GM18868 (cell line): ENCODE results near the gene HIP1R.

Experiments used
- ATAC-seq: cut with Tn5 transposase; IDR thresholded peaks from one replicate; pipeline ENCODE4 v1.9.1; 2021; ENCODE audit warnings: mild to moderate bottlenecking, moderate library complexity; ENCODE audit not compliant: unreplicated experiment

The HIP1R gene

DNA sequence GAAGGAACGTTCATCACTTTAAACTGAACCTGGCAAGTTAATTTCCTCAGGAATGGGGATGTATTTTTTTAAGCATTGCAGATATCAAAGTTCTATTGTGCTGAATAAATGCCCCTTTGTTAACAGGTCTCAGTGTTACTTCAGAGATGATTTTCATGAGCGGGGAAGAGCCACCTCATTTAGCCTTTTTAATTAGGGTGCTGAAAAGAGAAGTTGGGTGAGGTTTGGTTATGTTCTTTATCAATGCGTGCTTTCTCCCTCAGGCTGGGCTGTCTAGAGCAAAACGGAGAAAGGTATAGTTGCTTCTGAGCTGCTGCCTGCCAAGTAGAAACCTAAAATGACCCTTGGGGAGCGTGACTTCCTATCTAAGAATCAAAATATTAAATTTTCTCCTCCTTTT, 8.0 kb upstream of the HIP1R start:
- no peak for ATAC-seq

DNA sequence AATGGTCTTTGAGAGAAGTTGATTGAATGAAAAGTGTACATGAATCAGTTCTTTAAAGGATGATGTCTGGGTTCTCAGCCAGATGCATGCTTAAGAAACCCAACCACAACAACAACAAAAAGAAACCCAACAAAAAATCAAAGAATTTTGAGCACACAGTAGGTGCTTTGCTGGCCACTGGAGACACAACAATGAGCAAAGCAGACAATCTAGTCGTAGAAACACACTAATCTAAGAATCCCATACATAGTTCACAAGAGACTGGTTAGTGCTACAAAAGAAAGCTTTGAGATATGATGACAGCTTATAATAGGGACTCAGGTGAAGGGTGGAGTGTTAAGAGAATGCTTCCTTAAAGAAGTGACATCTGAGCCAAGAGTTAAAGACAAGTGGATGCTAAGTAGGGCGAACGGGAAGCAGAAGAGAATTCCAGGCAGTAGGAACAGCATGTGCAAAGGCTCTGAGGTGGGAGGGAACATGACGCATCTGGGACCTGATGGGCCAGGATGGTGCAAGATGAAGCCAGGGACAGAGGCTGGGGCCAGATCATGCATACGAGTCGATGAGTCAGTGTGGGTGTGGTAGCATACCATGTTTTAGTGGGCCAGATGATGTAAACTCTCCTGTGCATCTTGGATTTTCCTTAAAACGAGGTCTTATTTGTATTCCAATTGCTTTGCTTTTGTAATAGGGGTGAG, 4.6 kb upstream of the HIP1R start:
- ATAC-seq: no peak

DNA sequence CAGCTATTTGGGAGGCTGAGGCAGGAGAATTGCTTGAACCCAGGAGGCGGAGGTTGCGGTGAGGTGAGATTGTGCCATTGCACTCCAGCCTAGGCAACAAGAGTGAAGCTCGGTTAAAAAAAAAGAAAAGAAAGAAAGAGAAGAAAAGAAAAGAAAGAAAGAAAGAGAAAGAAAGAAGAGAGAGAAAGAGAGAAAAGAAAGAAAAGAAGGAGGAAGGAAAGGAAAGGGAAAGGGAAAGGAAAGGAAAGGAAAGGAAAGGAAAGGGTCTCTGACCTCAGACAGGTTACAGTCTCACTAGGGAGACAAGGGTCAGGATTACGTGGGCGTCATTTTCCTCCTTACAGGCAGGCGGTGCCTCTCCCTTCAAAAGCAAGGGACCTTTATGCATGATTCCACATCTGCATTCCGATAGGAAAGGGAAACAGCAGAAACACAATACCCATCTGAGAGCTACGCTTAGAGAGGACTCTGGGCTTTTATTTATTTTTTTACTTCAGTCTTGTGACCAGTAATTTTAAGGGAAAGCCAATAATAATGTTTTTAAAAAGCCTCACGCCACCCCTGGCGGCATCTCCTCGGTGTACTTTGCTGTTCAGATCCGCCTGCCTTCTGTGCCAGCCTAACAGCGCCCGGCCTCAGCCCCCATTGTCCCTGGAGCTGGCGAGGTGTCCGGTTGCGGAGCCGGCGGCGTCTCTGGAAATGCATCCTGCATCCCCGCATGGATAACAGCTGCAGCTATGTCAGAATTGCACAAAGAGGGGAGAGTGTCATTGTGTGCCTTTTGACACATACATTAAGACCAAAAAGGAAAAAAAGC, 945 bp upstream of the HIP1R start:
- ATAC-seq: no peak

DNA sequence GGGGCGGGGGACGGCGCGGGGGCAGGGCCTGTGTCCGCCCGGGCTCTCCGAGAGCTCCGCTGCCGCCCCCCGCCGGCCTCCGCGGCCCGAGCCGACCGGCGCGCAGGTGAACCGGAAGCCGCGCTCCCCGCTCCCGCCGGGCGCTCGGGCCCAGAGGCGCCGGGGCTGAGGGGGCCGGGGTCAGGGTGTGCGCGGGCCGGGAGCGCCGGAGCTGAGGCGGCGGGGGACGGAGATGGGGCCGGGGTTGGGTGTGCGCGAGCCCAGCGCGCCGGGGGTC, 431 bp downstream of the HIP1R start:
- no peak for ATAC-seq

DNA sequence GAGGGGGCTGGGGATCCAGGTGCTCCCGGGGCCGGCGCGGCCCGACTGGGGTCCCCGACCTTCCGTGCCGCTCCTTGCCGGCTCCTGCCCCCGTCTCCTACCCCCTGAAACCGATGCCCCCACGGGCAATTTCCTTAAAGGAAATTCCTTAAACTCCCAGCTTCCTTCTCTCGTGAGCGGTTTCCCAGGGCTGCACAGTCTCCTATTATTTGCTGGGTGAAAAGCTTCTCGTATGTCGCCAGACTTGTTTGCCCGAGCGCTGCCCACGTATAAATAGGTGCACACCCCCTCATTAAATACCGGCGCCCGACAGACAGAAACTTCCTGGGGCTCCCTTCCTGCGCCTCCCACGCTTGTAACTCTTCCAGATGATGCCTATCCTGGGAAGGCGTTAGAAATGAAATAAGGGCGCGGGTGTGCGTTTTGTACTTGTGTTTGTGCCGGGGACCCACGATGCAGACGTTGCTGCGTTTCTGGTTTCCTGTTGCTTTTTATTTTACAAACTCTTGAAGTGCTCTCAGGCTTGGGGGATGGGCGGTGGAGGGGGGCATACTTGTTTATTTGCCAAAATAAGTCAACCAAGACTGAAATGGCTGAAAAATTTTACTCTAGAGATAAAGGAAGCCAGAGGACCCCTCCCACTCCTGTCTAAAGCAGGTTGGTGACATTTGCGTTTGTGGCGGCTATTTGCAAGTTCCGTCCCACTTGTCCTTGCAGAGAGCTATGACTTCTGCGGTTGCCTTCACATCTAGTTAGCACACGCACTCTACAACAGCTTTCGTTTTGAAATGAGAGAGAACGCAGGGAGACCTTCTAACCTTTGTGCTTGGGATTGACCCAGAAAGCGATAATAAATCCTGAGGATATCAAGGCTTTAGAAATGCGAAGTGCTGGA, 1.0 kb downstream of the HIP1R start:
- ATAC-seq: no peak

DNA sequence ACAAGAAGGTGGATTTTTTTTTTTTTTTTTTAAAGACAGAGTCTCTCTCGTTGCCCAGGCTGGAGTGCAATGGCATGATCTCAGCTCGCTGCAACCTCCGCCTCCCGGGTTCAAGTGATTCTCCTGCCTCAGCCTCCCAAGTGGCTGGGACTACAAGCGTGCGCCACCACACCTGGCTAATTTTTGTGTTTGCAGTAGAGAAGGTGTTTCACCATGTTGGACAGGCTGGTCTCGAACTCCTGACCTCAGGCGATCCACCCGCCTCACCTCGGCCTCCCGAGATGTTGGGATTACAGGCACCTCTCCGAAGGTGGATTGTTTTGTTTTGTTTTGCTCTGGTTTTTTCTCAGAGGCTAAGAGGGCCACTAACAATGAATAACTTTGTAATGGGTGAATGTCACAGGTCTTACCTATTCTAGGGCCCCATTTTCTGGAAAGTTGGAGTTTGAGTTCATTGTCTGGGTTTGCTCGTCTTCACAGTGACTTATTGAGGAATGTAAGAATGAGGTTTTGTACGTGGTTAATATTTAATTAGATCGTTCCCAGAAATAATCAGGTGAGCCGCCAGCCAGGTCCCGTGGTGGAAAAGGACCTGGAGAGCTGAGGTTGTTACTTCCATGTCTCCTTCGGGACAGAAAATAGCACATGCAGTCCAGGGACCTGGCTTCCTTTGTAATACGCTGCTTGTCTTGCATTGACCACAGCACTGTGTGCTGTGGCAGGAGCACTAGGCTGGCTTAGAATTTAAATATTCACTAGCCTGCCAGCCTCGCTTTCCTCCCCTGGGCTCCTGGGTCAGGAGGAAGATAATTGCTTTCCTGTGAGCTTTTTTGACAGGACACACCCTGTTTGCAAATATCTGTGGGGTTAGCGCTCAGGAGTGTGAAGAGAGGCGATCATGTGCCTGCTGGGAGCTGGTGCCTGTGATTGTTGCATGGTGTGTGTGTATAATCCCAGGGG, 2.3 kb downstream of the HIP1R start:
- no peak for ATAC-seq

DNA sequence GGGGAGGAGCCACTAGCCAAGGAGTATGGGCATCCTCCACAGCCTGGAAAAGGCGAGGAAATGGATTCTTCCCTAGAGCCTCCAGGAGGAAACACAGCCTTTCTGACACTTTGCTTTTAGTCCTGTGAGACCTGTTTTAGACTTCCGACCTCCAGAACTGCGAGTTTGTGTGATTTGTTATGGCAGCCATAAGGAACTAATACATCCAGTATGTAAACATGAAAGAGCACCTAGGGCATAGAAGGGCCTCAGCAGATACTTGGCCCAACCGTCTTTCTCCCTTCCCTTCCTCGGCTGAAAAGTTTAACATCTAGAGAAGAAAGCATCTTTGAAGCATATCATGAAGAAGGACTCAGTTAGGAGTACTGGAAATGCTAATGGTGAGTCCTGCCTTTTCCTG, 3.6 kb downstream of the HIP1R start:
- no peak for ATAC-seq

DNA sequence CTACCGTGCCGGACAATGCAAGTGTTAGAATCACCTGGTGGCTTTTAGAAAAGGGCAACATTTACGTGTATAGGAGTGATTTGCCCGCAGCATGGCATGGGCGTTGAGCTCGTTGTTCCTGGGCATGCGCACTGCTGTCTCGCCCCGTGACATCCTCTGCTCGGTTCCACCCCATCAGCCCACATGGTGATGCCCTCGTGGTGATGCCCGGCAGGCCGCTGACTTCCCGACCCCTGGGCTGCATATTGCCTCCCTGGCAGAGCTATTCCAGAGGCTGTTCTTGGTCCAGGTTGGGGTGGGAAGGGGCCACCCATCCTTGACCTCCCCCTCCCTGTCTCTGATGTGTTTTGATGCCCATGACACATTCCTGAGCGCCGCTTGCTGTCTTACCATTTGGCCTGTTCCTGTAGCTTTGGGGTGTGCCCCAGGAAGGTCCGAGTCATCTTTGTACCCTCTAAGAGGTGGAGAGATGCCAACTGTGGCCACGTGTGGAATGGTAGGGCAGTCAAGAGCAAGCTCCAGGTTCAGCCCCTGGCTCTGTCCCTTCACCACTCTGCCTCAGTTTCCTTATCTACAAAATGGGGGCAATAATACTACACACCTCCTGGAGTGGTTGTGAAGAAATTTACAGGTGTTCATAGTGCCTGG, 4.8 kb downstream of the HIP1R start:
- ATAC-seq: no peak

DNA sequence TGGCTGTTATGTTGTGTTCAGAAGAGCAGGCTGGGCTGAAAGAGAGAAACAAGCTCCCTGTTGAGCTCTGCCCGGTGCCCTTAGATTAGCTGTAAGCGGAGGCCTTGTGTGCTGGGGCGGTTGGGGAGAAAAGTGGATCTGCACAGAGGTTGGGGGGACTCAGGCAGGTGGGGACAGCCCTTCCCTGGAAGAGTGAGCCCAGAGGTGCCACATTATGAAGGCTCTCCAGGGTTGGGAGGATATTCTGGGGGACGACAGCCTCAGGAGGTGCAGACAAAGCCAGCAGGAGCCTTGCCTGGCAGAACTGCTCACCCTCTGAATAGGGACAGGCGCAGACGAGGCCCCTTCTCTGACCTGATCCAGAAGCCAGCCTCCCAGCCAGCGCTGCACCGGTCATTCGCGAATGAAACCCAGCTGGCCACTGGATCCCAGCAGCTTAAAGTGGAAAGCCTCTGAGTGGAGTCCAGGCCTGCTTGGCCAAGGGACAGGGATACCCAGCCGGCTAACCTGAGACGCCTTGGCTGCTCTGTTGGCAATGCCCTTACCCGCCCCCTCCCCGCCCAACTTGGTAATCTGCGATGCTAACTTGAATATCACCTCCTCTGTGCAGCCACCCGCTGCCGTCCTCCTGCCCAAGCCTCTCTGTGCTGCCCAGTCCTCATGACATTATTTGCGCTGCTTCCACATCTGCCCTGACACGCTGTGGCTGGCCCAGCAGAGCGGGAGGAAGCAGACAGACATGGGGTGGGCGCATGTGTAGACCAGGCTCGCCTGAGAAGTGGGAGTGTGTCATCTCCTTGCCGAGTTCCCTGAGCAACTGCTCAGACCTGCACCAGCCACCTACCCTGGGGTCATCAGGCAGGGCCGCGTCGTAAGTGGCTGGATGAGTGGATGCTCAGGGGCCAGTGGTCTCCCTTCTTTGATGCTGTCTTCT, 5.6 kb downstream of the HIP1R start:
- ATAC-seq: no peak

DNA sequence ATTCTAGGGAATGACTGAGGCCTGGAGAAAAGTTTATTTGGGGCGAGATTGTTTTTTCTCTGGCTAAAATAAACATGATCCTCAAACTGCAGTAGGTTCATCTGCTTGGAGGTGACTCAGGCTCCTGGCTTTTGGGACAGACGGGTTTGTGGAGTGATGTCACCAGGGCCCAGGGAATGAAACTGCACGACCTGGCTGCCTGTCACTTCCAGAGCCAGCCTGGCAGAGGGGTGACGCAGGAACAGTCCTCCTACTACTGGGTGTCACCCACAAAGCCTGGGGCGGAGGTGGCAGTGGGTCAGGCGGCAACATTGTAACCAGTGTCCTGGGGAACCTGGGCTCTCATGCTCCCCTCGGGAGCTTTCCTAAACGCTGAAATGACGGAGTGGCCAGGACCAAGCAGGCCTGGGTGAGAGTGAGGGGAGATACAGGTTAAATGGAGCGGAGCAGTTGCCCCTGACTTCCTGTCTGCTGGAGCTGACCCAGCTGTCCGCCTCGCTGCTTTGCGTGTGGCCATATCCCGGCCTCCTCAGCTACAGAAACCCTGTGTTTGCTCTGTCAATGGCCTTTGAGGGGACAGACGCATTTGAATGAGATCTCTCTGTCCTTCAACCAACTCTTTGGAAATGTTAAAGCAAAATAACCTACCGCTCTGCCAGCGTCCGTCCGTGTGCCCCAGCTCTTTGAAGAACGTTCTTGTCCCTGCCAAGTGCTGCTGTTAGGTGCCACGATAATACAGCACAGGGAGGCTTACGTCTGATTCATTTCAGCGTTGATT, 6.5 kb downstream of the HIP1R start:
- ATAC-seq: no peak

DNA sequence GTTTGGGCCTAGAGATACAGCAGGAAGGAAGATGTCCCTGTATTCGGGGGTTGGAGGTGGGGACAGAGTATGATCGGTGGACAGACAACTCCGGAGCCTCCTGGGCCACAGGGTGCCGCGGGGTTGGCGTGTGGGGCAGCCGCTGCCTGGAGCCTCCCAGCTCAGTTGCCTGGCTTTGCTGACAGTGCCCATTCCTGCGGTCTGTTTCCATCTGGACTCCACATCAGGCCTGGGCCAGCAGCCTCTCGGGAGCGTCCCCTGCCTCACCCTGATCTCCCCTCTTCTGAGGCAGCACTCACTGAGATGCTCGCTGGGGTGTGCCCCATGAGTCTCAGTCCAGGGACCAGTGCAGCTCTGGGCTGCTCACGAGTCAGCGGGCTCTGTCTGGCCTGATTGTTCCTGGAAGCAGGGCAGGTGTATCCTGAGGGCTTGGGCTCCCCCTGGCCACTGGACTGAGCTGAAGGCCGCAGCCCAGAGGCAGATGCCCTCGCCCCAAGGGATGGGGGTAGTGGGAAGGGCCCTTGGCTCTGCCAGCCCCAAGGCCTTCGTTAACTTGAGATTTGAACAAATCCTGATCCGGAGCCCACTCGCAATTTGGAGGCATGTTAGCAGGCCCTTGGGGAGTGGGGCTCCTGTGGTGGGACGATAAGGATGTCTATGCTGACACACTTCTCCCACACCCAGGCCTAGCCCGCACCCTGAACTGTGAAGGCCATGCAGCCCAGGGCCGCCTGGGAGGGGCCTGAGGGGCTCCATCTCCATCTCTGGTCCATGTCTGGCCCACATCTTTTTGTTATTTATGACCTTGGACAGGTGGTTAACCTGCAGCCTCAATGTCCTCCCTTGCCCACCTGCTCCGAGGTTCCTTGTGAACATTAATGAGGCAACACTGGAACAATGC, 7.5 kb downstream of the HIP1R start:
- ATAC-seq: no peak

DNA sequence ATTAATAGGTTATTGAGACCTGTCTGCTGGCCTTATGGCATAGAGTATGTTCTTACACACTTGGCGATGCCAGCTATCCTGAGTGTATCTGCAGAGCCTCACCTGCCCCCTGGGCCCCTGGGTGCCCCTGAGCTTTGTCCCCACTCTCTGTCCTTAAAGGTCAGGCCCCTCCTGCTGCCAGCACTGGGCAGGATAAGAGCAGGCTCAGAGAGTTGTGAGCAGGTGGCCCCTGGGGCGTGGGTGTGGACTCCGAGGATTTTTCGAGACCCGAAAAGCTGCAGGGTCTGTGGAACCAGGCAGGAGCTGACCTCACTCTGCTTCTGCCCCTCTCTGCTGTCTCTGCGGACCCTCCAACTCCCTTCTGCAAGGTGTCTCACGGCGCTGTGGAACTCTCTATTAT, 8.2 kb downstream of the HIP1R start:
- no peak for ATAC-seq

DNA sequence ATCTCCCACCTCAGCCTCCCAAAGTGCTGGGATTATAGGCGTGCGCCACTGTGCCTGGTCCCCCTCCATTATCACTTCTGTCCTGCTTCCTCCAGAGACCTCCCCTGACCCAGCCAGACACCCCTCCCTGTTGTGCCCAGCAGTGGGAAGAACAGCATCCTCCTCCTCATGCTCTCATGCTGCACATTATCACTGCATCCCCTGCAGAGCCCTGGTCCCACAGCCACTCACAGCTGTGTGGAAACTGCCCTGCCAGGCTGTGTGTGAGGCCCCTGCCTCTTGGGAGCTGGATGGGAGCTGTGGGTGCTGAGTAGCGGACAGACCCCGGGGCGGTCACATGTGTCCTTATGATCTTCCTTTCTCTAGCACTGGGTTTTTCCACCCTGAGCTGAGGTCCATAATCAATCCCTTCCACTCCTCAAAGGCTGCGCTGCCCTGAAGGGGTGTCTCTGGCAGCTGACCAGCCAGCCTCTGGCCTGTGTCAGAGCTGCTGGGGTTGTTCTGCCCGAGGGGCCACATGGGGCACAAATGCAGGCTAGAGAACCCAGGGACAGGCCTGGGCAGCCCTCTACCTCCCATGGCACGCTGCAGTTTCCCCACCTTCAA, 9.2 kb downstream of the HIP1R start:
- no peak for ATAC-seq

DNA sequence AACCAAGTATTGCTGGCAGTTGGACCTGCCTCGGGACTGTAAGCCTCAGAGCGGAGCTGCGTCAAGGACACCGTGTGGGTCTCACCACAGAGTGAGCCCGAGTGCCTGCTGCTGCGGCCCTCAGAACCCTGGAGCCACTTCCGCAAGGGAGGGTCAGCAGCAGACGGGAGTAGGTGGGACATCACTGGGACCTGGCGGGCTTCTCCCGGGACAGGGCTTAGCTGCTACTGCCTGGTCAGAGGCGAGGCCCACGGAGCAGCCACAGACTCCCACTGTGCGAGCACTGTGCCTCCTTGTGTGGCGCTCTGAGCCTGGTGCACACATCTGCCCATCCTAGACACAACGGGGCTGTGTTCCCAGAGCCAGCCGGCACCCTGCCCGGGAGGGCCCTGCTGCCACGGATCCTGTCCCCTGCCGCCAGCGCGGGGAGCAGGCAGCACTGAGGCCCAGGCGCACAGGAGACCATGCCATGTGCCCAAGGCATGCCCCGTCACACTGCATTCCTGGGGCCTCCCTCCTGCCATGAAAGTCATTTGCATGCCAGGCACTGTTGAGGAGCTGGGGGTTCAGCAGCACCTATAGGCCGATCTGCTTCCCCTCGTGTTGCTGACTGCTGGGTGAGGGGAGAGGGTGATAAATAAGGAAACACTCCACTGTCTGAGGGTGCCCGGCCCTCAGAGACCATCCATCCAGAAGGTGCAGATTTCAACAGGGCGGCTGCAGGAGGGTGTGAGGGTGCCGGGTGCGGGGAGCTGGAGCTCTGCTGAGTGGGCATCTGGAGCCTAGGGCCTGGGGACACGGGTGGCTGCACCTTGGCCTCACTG, 10.0 kb downstream of the HIP1R start:
- ATAC-seq: no peak

DNA sequence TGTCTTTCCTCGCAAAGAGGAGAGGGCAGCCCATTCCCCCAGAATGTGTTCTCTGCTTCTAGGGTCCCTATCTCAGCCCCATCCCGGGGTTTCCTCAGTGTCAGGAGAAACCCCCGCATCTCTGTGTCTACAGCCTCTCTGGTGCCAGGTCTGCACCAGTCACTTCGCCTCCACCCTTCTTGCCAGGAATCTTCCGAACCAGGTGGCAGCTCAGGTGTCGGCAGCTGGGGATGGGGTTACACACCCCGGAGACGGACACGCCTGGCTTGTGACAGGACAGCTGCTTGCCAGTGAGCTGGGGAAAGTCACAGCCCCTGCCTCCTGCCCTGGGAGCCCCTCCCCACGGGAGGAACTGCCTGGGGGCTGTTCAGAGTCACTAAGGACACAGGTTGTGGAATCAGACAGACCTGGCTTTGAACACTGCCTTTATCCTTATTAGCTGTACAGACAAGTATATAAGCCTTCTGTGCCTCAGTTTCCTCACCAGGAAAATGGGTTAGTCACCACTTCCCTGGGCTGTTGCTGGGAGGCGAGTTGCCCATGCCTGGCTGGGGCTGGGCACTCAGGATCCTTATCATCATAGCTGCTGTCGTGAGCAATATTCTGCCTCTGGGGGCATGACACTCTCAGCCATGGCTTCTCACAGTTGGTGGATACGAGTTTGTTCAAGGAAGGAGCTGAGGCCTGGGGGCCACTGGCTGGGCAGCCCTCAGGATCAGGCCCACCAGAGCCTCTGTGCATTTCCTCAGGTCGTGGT, 10.8 kb downstream of the HIP1R start:
- ATAC-seq: no peak
